GM19099 (cell line): ENCODE results near the gene NUP43.

Experiments used
- POLR2A ChIP-seq: IDR thresholded peaks from 3 replicates; pipeline ENCODE4 v1.6.1; 2011; ENCODE audit warnings: low read depth; ENCODE audit not compliant: insufficient read length; ENCODE audit errors: extremely low read depth

NUP43 gene

DNA sequence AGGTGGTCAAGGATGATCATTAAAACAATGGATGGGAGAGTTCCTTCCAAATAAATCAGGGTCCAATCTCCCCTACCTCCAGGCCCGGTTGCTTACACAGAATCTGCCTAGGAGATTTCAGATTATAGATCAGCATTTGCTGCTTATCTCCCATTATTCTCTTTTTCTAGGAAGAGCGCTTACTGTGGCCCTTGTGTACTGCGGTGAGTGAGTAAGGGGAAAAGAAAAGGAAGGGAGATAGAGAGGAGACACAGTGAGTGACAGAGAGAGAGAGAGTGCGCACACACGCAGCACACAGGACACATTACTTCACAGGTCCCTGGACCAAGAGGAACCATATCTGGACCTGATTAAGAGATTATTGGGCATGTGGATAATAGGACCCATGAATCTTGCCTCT lies 34.6 kb downstream of the NUP43 start:
- TF ChIP-seq POLR2A: no peak

DNA sequence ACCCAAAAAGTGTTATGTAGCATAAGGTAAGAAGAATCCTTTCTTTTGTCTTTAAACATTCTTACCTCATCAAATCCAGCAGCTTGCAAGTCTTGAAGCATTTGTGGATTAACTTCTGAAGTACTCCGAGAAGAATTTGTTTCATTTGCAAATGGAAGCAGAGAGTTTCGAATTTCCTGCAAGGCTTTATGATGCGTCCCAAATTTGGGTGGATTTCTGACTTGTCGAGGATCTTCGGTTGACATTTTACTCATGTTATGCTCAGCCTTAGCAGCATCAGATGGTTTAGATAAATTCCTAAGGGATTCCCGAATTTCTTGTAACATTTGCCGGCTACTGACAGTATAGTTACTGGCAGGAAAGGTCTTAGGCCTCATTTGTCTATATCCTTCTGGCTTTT lies 44.6 kb downstream of the NUP43 start:
- TF ChIP-seq POLR2A: no peak

DNA sequence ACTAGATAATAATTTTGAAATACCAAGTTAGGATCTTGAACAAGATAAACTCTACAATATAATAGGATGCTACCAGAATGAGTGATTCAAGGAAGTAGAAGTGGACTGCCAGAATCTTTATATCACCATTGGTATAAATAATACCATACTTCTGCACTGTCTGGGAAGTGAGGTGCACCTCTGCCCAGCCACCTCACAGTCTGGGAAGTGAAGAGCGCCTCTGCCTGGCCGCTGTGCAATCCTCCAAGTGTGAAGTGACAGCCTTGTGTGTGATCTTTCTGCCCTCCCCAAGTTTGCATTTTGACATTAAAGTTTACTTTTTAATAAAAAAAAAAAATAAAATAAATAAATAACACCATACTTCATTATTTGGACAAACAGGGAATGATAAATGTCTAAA lies 47.2 kb downstream of the NUP43 start:
- no peak for TF ChIP-seq POLR2A

DNA sequence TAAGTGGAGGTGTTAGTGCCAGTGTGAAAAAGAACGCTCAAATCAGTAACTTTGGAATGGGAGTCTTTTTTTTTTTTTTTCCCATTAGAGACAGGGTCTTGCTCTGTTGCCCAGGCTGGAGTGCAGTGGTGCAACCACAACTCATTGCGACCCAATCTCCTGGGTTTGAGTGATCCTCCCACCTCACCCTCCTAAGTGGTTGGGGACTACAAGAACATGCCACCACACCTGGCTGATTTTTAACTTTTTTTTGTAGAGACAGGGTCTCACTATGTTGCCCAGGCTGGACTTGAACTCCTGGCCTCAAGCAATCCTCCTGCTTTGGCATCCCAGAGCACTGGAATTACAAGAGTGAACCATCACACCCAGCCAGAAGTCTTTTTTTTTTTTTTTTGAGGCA lies 48.2 kb downstream of the NUP43 start:
- no peak for TF ChIP-seq POLR2A

DNA sequence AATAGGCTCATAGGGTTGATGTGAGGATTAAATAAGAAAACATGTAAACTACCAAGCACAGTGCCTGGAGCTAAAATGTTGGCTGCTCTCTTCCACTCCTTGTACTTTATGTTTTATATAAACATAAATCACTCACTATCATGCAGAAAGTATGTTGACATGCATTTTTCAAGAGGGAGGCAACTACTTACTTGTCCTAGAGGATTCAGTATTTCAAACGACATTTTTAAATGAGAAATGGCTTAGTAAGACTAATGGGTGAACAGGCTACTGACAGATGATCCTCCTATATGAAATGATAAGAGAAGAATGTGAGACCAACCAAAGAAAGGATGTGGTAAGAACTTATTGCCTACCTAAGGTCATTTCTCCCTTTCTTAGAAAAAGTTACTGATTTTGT lies 49.4 kb downstream of the NUP43 start:
- TF ChIP-seq POLR2A: no peak

DNA sequence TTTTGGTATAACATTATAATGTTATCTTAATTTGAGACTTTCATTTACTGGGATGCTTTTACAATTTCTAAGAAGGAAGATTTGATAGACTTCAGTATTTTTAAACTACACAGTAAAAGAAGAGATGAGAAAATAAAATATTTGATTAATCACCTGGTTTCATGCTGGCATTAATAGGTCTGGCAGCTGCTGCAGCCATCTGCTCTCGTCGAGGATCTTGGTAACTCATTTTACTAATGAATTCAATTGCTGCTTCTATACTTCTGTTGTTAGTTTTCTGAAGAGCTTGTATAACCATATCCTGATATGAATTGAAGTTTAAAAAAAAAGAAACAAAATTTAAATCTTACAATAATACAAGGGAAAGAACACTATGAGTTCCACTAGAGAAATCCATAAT lies 51.4 kb downstream of the NUP43 start:
- TF ChIP-seq POLR2A: no peak

DNA sequence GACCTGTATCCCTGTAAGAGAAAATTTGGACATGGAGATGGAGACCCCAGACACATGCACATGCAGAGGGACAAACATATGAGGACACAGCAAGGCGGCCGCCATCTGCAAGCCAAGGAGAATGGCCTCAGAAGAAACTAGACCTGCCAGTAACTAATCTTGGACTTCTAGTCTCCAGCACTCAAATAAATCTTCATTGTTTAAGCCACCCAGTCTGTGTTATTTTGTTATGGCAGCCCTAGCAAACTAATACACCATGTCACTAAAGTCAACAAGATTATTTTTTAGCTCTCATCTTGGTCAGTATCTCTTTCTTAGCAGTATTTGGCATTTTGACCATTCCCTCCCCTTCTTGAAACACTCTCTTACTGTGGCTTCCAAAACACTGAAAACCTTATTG lies 55.1 kb downstream of the NUP43 start:
- no peak for TF ChIP-seq POLR2A

DNA sequence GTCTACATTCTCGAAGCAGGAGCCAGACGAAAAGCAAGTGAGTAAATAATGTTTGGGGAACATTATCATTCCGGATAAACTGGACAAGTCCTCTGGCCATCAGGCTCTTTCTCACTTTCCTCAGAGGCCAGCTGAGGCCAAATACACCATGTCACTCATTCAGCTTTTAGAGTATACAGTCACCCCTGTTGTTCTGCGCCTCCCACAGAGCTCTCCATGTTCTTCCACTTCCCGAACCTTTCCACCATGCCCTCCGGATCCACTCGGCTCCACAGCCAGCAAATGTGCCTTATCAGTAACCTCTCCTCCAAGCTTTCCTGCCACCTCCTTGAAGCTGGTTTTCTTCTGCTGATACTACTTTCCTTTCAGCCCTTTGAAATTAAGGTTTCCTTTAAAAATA lies 60.1 kb downstream of the NUP43 start:
- TF ChIP-seq POLR2A: no peak

DNA sequence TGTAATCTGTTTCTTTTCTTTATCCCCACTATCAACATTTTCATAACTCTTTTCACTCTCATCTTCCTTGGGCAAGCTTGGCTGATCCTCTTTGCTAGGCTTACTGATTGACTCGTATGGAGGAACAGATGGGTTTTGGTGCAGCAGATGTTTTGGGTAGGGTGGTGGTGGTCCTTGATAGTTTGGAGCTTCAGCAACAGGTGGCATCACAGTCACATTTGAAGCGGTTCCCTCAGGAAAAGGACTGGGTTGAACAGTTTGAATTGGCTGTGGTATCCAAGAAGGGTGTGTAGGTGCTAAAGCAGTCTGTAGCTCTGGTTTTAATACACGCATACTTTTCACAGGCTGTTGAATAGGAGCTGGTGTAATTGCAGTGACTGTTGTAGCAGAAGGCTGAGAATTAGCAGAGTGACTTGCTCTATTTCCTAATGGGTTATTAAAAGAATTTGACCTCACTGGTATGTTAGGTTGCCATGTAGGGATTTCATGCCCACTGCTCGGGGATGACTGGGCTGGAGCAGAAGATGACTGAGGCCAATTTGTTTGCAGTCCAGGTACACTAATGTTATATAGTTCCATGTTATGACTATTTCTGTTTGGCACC lies 63.0 kb downstream of the NUP43 start:
- TF ChIP-seq POLR2A: no peak

DNA sequence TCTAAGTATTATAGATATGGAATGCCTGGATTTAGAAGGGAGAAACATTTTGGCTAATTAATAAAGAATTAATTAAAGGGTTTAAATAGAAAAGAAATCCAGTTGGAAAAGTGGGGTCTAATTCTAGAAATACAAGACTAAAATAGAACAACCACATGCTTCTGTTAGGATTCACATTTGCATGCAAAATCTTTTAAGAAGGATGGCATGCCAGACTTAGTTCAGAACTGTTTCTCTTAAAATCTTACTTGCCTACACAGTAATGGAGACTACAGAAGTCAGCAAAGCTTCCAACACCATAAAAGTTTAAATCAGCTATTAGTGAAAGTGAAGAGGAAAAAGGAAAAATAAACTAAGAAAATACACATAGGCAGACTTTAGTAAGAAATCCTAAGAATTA lies 65.1 kb downstream of the NUP43 start:
- no peak for TF ChIP-seq POLR2A

DNA sequence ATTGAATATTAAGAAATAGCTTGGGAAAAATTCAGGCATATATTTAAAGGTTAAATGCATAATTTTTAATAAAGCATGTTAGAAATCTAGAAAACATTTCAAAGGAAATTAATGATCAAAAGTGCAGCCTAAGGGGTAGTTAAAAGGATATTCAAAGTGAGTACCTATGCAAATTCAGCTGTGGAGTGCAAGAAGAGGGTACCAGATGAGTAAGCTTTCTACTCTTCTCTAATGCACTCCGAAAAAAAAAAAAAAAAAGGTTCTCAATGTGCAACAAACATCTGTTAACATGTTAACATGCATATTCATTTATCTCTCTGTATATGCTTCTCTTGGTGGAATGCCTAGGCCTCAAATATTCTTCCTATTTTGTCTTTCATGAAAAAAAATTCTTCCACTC lies 65.8 kb downstream of the NUP43 start:
- no peak for TF ChIP-seq POLR2A
